EL (cell line): Measurements from ENCODE around the gene NAALADL2.

Source experiments
- DNase-seq: peaks from one replicate; pipeline ENCODE4 v3.0.0-alpha.2; 2016

The NAALADL2 gene

DNA sequence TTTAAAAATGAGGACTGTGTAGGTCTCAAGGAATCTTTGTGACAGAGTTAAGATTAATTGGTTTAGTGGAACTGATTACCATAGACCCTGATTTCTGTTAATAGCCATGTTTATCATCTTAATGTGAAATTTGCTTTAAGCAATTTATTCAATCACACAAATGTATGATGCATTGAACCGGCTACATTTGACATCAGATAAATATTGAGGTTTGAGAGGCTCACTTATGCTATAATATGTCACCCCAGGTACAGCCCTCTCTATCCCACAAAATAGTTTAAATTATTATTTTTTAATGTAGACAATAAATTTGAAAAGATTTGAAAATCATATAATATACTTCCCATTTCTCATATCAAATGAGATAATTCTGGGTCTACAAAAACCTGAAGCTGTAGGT lies 413.3 kb downstream of the NAALADL2 start:
- no peak for DNase-seq

DNA sequence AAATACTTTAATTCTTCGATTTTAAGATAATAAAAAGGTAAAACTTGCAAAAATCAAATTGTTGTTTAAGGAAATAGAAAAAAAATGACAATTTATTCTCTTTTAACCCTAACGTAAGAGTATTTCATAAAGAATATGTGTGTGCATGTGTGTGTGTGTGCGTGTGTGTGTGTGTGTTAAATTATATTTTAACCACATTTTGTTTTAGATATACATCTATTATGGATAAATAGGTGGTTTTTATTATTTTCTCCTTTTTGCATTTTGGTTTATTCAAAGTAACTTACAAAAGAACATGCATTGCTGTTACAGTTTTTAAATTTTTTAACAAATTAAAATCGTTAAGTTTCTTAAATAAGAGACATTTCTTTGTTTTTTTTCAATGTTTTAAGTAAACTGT lies 414.4 kb downstream of the NAALADL2 start:
- no peak for DNase-seq

DNA sequence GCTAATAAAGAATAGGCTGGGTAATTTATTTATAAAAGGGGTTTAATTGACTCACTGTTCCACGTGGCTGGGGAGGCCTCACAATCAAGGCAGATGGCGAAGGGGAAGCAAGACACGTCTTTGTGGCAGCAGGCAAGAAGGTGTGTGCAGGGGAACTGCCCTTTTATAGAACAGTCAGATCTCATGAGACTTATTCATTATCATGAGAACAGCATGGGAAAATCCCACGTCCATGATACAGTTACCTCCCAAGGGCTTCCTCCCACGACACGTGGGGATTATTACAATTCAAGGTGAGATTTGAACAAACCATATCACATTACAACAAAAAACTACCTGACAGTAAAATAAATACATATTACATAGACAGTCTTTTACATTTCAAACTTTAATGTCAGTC lies 414.9 kb downstream of the NAALADL2 start:
- DNase-seq = no peak

DNA sequence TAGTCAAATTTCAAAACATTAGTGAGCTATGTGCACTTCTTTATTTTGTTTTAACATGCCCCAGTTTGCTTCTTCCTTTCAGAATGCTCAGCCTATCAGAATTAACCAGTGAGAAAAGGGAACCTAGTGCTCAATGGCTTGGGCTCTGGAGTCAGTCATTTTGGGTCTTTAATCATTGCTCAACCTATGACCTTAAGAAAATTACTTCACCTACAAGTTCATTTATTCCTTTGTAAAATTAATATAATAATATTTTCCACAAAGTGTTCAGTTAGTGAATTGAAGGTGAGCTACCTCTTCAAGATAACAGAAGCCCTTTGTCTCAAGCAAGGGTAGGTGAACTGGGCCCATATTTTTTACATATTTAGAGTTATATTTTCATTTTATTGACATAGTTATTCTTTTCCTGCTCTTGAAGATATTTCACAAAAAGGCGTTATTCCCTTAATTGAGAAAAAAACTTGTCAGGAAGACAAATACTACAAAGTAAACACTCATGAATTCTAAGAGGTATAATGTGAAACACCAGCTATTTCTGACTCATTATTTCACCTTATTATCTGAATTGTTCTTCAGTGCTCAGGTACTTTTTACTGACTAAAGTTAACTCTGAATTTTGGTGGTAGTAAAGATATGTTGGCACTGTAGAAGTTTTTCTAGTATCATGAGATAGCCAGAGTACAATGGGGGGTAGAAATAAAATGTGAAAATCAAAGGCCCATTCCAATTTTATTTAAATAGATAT lies 415.5 kb downstream of the NAALADL2 start:
- no peak for DNase-seq

DNA sequence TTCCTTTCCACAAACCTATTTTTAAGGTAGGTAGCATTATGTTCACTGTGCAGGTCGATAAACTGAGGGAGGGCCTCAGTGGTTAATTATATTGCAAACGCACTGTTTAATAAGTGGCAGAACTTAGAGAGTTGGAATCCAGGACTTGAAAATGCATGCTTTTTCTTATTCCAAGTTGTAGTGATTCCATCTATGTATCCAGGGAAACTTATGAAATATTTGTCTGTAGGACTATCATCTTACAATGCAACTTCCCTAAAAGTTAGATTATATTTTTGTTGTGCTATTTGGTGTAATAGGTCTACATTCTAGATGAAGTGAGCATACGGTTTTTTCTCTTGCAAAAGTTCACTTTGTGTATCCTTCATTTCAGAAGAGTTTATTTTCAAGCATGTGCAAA lies 419.5 kb downstream of the NAALADL2 start:
- no peak for DNase-seq

DNA sequence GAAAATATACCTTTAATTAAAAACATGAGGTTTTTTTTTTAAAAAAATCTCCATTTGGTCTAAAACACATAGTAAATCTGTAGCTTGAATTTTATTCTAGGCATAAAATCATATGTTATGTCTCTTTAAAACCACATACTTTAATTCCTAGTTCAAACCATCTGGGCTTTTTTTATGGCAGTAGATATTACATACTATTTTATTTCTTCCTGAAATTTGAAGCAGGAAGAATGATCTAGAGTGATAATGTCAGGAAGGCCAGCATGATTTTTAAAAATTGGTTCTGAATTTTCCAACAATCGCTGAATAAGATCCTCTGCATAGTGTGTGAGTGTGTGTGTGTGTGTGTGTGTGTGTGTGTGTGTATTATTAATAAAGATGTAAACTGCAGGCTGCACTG lies 420.3 kb downstream of the NAALADL2 start:
- DNase-seq = no peak

DNA sequence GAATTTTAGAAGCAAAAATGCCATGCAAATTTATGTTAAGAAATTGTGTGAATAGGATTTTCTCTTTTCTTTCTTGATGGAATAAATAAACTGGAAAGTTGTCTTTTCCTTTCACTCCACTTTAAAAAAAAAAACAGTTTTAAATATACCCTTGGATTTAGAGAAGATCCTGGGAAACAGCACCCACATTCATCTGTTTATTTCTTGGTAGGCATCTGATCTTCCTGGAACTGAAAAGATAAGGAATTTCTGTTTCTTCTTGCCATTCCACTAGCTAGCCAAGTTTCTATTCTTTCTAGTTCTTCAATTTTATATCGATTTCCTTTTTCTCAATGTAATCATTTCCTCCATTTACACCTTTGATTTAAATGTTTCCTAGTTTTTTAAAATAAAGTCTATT lies 420.8 kb downstream of the NAALADL2 start:
- no peak for DNase-seq

DNA sequence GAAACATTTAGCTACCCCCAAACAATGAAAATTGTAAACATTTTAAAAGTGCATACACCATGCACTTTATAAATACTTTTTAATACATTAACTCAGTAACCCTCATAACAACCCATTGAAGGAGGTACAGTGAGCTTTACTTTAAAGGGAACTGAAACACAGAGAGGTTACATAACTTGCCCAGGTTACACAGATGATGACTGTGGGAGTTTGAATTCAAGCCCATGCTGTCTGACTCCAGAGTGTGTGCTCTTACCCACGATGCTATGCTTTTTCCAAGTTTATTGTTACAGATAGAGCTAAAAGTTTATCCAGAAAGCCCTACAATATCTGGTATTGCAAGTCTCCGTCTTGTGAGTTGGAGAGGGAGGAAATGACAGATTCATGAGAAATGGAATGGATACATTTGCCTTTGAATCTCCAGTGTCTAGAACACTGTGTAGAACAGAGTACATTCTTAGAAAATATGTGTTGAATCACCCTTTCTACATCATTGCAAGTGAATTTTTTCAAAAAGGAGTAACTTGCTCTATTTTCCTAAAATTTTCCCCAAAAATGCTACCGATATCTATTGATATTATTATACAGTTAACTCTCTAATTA lies 428.3 kb downstream of the NAALADL2 start:
- no peak for DNase-seq

DNA sequence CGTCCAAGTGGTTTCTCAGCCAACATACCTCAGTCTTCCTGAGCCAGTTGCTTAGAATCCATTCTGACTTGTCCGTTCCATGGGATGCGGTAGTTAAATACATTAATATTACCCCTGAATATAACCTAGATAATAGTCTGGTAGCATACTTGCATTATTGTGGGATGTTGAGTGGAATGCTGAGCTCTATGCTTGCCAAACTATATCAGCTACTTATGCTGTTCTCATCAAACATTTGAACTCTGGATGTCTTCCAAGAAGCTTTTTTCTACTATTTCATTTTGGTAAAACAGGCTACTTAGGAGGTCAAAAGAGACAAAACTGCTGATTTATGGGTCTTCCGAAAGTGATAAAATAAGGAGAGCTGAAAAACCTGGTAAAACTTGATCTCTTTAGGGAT lies 429.5 kb downstream of the NAALADL2 start:
- DNase-seq = no peak

DNA sequence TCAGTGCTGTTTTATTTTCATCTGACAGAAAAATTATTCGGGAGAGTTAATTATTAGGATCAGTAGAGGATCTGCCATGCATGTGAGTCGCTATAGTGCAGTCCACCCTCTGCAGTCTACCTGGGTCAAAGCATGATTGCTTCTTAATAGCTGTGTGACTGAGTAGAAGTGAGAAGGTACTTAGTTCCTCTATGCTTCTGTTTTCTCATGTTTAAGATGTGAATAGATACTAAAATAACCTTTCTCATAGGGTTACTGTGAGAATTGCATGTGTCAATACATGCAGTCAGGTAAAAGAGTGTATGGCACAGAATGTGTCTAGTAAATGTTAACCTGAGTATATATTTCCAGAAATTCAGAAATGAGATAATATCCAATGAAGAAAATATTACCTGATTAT lies 435.7 kb downstream of the NAALADL2 start:
- DNase-seq = no peak

DNA sequence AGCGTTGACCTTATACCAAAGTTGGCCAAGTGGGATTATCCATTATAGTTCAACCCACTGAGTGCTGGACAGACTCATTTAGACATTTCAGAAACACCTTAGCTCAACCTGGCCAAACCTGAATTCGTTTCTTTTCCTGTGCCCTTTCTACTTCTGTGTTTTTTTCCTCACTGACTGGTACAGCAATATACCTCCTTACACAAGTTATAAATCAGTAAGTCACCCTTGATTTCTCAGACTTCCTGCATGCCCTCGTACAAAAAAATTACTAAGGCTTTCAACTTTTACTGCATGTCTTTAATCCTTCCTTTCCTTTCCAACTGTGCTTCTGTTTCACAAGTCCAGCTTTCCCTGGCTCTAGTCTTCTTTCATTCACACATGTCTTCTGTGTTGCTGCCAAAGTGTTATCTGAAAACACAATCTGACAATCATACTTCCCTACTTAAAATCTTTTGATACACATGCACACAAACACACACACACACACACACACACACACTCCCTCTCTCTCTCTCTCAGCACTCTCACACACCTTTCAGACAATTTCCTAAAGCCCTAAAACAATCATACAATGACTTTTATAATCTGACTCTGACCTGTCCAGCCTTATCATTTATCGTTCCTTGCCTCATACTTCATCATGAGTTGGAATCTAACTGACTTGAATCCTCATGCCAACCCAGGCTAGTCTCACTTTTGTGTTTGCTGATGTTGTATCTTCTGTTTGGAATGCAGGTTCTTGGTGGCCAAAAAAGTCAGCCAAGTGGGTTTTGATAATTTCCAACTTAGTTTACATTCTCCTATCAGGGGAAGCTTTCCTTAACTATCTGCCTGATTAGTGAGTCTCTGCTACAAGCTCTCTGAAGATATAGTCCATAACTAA lies 436.4 kb downstream of the NAALADL2 start:
- DNase-seq = no peak

DNA sequence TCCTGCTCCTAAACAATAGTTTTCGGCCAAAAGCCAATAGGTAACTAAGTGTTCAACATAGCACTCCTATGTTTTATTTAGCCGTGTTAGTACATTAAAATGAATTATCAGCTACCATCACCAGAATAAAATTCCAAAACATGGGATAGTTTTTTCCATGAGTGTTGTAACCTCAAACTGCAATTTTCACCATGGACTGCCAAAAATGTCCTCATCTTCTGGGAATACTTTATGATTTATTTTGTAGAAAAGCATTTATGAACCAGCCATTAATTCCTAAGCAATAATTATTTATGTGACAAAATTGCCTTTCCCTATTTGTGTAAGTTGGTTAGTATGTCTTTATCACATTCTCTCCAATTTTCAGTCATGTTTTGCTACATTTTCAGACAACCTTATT lies 438.1 kb downstream of the NAALADL2 start:
- DNase-seq = no peak

DNA sequence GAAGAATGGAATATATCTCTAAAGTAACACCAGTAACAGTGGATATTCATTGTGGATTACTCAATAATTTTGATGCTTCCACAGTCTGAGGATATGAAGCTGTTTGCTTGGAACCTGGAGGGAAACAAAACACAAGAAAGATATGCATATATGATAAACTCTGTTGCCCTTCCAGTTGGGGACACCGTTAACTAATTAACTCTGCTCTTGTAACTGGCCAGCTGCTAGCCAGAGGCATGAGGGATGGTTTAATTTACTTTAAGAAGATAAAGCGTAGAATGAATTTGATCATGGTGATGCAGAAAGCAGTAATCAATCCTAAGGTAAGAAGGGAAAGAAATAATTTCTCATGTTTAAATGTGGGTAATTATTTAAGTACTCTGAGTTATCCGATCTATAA lies 442.6 kb downstream of the NAALADL2 start:
- DNase-seq = no peak

DNA sequence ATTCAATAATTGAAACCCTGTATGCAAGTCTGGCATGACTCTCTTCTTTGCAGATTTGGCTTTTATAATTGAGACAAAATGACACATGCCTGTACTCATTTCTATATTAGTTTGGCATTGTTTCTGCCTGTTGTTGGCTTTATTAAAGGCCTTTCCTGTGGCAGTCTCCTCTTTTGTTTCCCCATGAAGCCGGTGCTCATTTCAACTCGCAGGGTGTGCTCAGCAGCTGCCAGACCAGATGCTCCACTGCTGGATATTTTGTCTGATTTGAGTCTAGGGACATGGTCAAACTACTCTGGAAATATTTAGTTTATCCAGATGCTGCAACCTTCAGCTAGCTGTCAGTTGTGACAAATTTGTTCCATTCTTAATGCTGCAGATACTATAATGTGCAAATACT lies 445.3 kb downstream of the NAALADL2 start:
- no peak for DNase-seq

DNA sequence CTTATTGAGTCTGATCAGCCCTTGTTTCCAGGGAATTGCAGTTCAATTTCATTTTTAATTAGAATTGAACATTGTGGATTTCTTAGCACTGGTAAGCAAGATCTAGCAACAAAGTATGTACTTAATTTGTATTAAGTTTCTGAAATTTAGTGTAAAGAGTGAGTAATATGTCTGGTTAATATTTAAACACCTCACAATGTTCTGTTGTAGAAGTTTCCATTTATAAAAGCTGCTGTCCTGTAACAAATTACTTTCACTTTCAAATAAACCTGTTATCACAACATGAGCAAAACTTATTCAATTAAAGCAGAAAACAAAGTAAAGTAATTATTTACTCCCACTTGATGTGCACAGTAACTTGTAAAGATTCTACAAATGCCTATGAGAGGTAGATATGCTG lies 448.5 kb downstream of the NAALADL2 start:
- DNase-seq = no peak

DNA sequence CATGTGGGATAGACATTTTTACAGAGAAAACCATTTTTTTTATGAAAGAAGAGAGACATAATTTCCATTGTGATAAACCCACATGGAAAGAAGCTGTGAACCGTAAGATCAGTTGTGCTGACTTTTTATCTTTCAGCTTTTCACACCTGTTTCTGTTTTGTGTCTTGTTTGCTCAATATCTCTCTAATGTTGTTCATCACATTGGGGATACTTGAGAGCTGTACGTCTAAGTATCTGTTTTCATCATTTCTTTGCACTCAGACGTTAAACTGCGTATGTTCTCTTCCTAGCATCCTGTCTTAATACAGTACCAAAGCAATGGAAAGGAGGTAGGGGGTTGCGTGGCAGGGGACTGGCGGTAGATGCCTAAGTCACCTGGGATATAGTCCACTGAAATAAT lies 449.0 kb downstream of the NAALADL2 start:
- DNase-seq = no peak

DNA sequence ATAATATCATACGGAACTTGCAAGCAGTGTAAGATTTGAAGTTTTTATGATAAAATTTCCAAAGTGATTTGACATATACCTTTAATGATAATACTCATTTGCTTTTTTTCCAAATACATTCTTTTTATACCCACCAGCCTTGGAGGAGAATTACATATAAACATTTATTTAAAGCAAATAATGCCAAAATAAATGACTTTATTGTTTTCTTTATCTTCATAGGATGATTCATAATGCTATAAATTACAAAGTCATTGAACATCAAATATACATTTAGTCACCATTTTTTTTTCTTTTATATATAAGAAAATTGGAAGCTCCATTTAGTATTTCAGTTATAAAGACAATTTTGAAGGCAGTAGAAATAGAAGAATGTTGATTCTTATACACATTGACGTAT lies 450.9 kb downstream of the NAALADL2 start:
- no peak for DNase-seq

DNA sequence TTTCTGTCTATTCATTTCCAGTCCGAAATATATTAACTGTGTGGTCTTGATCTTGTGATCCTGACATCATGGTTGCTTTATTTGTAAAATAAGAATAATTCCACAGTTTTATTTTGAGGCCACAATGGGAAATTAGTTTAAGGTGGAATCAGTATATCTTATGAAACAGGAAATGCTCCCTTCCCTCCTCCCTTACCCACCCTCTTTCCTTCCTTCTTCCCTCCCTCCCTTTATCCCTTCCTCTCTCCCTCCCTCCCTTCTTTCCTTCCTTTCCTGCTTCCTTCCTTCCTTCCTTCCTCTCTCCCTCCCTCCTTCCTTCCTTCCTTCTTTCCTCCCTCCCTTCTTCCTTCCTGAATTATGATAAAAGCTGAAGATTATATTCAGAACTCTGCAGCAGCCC lies 452.3 kb downstream of the NAALADL2 start:
- no peak for DNase-seq

DNA sequence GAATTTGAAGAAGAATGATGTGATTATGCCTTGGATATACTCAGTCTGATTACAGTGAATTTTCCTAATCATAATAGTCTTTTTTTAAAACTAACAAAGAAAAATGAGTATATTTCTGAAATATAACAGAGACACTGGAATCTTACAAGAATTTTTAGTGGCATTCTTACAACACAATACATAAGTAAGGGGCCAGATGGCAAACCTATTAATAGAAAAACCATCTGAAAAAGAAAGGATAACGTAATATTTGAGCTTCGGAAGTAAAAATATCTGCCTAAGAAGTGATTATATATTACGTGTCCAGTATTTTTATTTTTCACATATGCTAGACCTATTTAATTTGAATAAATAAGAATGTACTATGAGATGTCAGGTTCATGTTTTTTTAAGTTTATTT lies 452.8 kb downstream of the NAALADL2 start:
- DNase-seq = no peak

DNA sequence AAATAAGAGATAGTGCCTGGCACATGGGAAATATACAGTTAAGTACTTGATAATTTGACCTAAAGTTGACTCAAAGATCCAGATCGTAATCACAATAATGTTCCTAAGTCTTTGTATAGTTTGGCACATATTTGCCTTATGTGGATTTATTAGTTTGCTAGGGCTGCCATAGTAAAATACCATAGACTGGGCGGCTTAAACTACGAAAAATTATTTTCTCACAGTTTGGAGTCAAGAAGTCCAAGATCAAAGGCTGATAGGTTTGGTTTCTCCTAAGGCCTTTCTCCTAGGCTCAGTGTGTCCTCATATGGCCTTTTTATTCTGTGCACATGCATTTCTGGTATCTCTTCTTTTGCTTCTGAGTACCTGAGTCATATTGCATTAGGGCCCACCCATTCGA lies 453.7 kb downstream of the NAALADL2 start:
- DNase-seq = no peak

DNA sequence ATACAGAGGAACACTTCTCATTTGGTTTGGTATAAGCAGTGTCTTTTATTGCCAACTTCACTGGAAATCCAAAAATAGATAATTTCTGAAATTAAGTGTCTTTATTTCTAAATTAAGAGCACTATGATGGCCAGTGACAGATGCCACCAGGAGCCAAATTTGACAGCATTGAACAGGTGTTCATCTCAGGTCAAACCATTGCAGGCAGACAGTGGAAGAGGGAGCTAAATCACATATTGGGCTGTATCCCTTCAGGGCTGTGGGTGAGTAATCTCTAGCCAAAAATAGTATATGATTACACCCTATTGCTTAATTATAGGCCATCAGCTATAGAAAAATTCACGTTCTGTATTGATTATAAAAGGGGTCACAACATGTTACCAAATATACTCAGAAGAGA lies 457.7 kb downstream of the NAALADL2 start:
- no peak for DNase-seq

DNA sequence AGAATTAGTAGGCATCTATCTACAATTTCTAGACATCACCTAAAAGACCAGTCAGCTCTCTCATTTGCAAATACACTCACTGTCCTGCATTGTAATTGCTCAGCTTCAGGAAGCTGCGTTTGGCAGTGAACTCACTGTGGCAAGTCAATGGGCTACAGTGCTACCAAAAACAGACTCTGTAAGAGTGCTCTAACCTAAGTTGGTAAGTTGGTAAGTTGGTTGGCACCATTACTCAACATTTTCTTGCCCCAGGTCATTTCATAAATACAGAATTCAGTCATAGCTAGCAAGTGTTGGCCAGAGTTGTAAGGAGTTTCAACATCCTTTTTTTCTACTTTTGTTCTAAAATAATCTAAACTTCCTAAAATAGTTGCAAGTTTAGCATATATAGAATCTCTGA lies 466.3 kb downstream of the NAALADL2 start:
- DNase-seq = no peak

DNA sequence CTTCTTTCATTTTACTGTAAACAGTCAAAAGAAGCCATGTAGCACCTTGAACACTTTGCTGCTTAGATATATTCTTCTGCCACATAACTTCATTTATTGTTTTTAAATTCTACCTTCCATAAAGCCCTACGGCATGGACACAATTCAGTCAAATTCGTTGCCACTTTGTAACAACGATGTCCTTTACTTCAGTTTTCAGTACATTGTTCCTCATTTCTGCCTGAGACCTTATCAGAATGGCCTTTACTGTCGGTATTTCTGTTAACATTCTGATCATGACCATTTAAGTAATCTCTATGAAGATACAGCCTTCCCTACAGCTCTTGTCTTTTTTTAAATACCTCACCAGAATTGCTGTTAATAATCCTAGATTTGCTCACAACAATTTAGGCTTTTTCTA lies 466.9 kb downstream of the NAALADL2 start:
- DNase-seq = no peak

DNA sequence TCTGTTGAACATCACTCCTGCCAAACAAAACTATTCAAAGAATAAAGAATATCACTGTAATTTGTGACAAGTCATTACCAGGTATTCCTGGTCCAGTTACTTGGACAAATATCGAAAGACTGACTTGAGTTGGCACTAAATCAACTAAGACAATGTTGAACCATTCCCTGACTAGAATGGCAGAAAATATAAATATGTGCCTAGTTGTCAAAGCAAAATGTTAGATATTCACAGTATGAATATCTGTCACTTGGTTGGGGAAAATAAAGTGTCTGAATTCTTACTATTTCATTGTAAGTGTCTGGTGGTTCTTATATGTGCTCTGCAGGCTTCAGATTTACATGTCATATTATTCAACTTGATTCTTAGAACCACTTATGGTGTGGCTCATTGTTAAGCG lies 470.2 kb downstream of the NAALADL2 start:
- no peak for DNase-seq
